ENCODE data around the gene SRP68. TPM values are rescaled to one million over a fixed set of nuclear protein-coding genes. Genes with fewer than 3 reads are reported as not detected.

The SRP68 gene
- total and polyA plus RNA-seq, 2 of the 4 experiments (the other 2 are of a cell fraction): 47.1 to 82.6 TPM

GRCh38 chr17:76050538-76051467, 21.5 kb downstream of the SRP68 start:
- Histone ChIP-seq H2AK5ac (ENCODE audit: low read depth, low read length) (no peak overlapping the region), H2AFZ (replicated peaks; ENCODE audit: low read length, poor library complexity) (no peak overlapping the region), H3K9ac (ENCODE audit: low read depth, low read length) (no peak overlapping the region), H3K4ac (ENCODE audit: low read depth, low read length) (no peak overlapping the region), H4K20me1 (ENCODE audit: insufficient read depth, low read length) (peaks cover 30% of the 10 kb centered on the region), H2BK5ac (ENCODE audit: low read depth, low read length, poor library complexity, severe bottlenecking) (no peak overlapping the region), H4K8ac (ENCODE audit: low read depth in 2 of 2, low read length in 2 of 2) (no peak overlapping the region), H3K27me3 (ENCODE audit: control insufficient read depth, insufficient read depth, low read length) (no peaks in the 10 kb centered on the region), H4K91ac (ENCODE audit: insufficient read depth, low read depth, low read length) (no peak overlapping the region), H2BK15ac (ENCODE audit: low read depth, low read length) (no peak overlapping the region), H3K56ac (ENCODE audit: extremely low read depth, insufficient read depth, low read length) (no peak overlapping the region), H3K4me3 (ENCODE audit: insufficient read depth, low read depth, low read length) (no peak overlapping the region), H3K27ac (ENCODE audit: insufficient read depth, low read length) (no peak overlapping the region), H3K23ac (ENCODE audit: low read depth, low read length) (no peak overlapping the region), H3K4me2 (ENCODE audit: low read depth, low read length) (no peak overlapping the region), H3K36me3 (ENCODE audit: control insufficient read depth, insufficient read depth, low read length) (peaks cover 65% of the 10 kb centered on the region), H3K14ac (replicated peaks; ENCODE audit: low read depth, low read length) (no peak overlapping the region), H3K18ac (ENCODE audit: low read depth, low read length) (no peak overlapping the region), H3K79me1 (ENCODE audit: low read depth in 1 of 2, low read length in 2 of 2) (peaks cover 7 to 65% of the 10 kb centered on the region in 2 experiments), H3K9me3 (ENCODE audit: control insufficient read depth, insufficient read depth, low read length) (no peaks in the 10 kb centered on the region), H2BK120ac (ENCODE audit: low read depth, low read length) (no peak overlapping the region), H2BK20ac (ENCODE audit: low read depth, low read length) (no peak overlapping the region), H4K5ac (ENCODE audit: low read depth, low read length) (no peak overlapping the region), H3K9me1 (ENCODE audit: insufficient read depth, low read length) (peaks cover 21% of the 10 kb centered on the region), H3K4me1 (ENCODE audit: control insufficient read depth, insufficient read depth, low read length) (no peaks in the 10 kb centered on the region; the same call in 1 of the 2 replicates), H2AK9ac (replicated peaks; ENCODE audit: low read depth, low read length, poor library complexity) (no peak overlapping the region)
- intact Hi-C loops (cut with micrococcal nuclease) (no loop called here), in situ Hi-C loops (cut with MboI; ENCODE audit: low sequenced_read_pairs) (no loop called here), dilution Hi-C loops (cut with HindIII; ENCODE audit: low sequenced_read_pairs, unreplicated experiment) (no loop called here)
- 100% methylated on average over 1 of the region's 11 CpGs; no CpG with 5 or more reads in 1 of the 2 experiments for WGBS, 2 experiments (ENCODE audit: extremely low coverage in 2 of 2, insufficient read length in 1 of 2)
- CTCF ChIA-PET: no interaction called here
- DNase-seq (no peak), ATAC-seq (ENCODE audit: low read depth) (no peak)
- POLR2A ChIA-PET (ENCODE audit: unreplicated experiment): no interaction called here
- no TSS peak for BruUV-seq (replicated peaks)
- TF ChIP-seq CTCF (conservative IDR thresholded peaks at IDR 0.05; ENCODE audit: low read depth, low read length) (no peak), RCOR1 (IDR thresholded peaks at IDR 0.05; ENCODE audit: insufficient replicate concordance, low read length) (no peak)

Measured in IMR-90 (cell line).